GM12875 (cell line): ENCODE data around the gene PNO1.

Source experiments
- H3K4me3 ChIP-seq: one replicate; pipeline ENCODE4 v1.5.1; 2011; ENCODE audit warnings: low read depth, low read length, control low read depth
- TF ChIP-seq, protein P1 (sequence below): IDR thresholded peaks from 2 replicates; pipeline ENCODE4 v1.5.1; 2011; ENCODE audit warnings: low read depth, mild to moderate bottlenecking, control low read depth, inconsistent platforms, low read length, moderate library complexity, borderline replicate concordance; ENCODE audit not compliant: insufficient read depth

Gene PNO1

GRCh38 chr2:68121873-68122679, 35.6 kb upstream of the PNO1 start:
- TF ChIP-seq, protein P1, sequence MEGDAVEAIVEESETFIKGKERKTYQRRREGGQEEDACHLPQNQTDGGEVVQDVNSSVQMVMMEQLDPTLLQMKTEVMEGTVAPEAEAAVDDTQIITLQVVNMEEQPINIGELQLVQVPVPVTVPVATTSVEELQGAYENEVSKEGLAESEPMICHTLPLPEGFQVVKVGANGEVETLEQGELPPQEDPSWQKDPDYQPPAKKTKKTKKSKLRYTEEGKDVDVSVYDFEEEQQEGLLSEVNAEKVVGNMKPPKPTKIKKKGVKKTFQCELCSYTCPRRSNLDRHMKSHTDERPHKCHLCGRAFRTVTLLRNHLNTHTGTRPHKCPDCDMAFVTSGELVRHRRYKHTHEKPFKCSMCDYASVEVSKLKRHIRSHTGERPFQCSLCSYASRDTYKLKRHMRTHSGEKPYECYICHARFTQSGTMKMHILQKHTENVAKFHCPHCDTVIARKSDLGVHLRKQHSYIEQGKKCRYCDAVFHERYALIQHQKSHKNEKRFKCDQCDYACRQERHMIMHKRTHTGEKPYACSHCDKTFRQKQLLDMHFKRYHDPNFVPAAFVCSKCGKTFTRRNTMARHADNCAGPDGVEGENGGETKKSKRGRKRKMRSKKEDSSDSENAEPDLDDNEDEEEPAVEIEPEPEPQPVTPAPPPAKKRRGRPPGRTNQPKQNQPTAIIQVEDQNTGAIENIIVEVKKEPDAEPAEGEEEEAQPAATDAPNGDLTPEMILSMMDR: peak; percentile 94
- no peak overlapping the region for H3K4me3 ChIP-seq

GRCh38 chr2:68122680-68122964, 35.1 kb upstream of the PNO1 start:
- TF ChIP-seq, protein P1: no peak
- no peak overlapping the region for H3K4me3 ChIP-seq

- TF ChIP-seq, protein P1: no peak
- no peak overlapping the region for H3K4me3 ChIP-seq
These were observed 33.4 kb upstream of the PNO1 start for GRCh38 chr2:68124321-68124720.

- TF ChIP-seq, protein P1: no peak
These were observed 31.9 kb upstream of the PNO1 start for GRCh38 chr2:68125821-68126220.

DNA sequence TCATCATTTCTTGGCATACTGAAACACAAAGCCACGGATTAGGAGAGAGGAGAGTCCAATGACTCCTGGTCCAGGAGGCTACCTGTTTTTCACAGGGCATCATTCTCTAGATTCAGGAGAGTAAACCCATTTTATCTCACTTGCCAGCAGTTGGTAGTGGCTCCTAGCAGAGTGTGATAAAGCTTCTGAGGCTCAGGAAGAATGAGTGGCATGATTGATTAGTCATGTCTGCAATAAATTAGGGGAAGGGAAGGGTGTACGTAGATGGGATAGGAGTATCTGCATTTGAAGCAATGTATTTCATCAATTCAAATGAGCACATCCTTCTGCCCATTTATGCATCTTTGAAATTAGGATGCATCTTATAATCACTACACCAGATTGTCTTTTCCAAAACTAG, 31.1 kb upstream of the PNO1 start:
- H3K4me3 ChIP-seq: no peak overlapping the region
- TF ChIP-seq, protein P1: no peak

More at GRCh38 chr2:68125821-68126220, 31.9 kb upstream of the PNO1 start:
- H3K4me3 ChIP-seq: no peak overlapping the region

- TF ChIP-seq, protein P1: no peak
- no peak overlapping the region for H3K4me3 ChIP-seq
These were observed 30.1 kb upstream of the PNO1 start for GRCh38 chr2:68127358-68128242.
